GM19193 (cell line): Measurements from ENCODE around the gene GHR.

ENCODE experiments used
- POLR2A ChIP-seq: IDR thresholded peaks from 4 replicates; pipeline ENCODE4 v1.6.1; 2011; ENCODE audit not compliant: insufficient read depth, insufficient read length; ENCODE audit errors: extremely low read depth

Gene GHR

DNA sequence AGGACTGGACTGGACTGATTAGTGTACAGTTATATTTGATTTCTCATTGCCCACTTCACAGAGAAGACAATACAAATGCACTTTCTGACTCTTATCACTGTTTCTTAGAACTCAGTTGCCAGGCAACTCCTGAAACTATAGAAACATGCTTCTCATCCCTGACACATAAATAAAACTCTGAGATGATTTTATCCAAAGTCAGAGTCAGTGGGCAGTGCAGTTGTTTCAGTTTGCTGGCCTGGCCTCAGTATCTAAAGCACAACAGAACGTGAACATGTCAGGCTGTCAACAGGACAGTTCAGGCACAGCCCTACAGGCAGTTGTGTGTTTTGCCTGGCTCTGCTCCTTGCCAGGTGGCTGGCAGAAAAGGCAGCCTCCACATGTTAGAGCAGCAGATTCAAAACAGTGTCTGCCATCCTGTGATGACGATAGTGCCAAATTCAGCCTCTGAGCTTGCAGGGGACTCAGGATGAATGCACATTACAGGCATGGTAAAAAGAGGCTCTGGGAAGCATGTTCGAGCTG is 268.2 kb downstream of the GHR start:
- no peak for TF ChIP-seq POLR2A

DNA sequence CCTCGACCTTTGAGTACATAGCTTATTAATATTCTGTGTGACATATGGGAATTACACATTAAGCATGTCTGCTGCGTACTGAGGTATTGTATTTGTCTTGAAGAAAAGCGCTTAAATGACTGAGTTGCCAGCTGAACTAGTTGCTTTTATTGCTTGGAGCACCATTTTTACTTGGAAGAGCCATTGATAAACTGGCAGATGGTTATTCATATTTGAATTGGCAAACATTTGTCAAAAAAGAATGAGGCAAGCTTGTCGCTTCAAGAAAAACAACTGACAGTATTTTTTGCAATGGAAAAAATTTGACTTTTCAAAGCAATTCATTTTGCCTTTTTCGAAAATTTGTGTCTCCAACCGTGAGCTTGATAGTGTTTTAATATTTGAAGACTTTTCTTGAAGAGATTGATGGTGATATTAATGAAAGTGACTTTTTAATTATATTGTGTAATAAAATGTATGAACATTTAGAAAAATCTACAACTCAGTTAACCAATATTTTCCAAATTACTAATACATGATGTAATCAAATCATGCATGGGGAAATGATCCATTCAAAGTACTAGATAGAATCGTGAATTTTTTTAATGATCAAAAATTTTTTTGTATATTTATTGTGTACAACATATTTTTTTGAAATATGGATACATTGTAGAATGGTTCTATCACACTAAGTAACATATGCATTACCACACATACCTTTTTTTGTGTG is 278.3 kb downstream of the GHR start:
- TF ChIP-seq POLR2A = no peak

DNA sequence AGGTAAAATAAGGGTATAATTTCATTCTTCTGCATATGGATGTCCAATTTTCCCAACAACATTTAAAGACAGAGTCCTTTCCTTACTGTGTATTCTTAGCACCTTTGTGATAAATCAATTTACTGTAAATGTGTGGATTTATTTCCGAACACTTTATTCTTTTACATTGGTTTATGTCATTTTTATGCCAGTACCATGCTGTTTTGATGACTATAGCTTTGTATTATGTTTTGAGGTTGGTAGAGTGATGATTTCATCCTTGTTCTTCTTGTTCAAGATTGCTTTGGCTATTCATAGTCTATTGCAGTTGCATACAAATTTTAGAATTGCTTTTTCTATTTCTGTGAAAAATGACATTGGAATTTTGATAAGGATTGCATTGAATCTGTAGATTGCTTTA is 280.0 kb downstream of the GHR start:
- no peak for TF ChIP-seq POLR2A

DNA sequence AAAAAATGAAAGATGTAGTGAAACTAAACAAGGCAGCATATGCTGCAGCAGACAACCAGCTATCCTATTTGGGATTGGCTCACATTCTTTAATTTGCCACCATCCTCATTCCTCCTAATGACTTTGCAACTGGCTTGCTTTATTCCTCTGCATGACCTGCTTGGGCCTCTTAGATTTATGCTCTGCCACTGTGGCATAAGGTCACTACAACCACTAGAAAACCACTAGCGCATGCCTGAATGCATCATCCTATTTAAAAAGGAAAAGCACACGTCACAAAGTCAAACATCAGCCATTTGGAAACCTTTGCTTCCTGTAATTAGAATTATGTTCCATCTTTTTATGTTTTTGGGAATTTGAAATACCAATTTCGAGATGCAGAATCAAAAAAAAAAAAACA is 292.5 kb downstream of the GHR start:
- TF ChIP-seq POLR2A = no peak

DNA sequence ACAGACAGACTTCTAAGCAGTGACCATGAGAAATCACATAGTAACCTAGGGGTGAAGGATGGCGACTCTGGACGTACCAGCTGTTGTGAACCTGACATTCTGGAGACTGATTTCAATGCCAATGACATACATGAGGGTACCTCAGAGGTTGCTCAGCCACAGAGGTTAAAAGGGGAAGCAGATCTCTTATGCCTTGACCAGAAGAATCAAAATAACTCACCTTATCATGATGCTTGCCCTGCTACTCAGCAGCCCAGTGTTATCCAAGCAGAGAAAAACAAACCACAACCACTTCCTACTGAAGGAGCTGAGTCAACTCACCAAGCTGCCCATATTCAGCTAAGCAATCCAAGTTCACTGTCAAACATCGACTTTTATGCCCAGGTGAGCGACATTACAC is 295.4 kb downstream of the GHR start:
- TF ChIP-seq POLR2A = no peak

DNA sequence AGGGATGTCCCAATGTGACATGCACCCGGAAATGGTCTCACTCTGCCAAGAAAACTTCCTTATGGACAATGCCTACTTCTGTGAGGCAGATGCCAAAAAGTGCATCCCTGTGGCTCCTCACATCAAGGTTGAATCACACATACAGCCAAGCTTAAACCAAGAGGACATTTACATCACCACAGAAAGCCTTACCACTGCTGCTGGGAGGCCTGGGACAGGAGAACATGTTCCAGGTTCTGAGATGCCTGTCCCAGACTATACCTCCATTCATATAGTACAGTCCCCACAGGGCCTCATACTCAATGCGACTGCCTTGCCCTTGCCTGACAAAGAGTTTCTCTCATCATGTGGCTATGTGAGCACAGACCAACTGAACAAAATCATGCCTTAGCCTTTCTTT is 295.8 kb downstream of the GHR start:
- no peak for TF ChIP-seq POLR2A

DNA sequence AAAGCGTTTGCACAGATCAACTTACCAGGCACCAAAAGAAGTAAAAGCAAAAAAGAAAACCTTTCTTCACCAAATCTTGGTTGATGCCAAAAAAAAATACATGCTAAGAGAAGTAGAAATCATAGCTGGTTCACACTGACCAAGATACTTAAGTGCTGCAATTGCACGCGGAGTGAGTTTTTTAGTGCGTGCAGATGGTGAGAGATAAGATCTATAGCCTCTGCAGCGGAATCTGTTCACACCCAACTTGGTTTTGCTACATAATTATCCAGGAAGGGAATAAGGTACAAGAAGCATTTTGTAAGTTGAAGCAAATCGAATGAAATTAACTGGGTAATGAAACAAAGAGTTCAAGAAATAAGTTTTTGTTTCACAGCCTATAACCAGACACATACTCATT is 297.0 kb downstream of the GHR start:
- no peak for TF ChIP-seq POLR2A

DNA sequence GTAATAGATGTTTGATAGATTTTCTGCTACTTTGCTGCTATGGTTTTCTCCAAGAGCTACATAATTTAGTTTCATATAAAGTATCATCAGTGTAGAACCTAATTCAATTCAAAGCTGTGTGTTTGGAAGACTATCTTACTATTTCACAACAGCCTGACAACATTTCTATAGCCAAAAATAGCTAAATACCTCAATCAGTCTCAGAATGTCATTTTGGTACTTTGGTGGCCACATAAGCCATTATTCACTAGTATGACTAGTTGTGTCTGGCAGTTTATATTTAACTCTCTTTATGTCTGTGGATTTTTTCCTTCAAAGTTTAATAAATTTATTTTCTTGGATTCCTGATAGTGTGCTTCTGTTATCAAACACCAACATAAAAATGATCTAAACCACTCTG is 298.2 kb downstream of the GHR start:
- TF ChIP-seq POLR2A = no peak

DNA sequence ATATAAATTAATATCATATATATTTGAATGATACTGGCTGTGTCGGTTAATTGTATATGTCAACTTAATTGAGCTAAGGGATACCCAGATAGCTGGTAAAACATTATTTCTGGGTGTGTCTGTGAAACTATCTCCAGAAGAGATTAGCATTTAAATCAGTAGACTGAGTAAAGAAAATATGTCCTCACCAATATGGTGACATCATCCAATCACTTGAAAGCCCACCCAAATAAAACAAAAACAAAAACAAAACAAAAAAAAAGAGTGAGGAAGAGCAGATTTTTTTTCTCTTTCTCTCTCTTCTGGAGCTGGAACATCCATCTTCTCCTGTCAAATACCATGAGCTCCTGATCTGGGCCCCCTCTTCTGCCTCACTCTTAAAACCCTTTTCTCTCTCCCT is 317.7 kb downstream of the GHR start:
- no peak for TF ChIP-seq POLR2A

DNA sequence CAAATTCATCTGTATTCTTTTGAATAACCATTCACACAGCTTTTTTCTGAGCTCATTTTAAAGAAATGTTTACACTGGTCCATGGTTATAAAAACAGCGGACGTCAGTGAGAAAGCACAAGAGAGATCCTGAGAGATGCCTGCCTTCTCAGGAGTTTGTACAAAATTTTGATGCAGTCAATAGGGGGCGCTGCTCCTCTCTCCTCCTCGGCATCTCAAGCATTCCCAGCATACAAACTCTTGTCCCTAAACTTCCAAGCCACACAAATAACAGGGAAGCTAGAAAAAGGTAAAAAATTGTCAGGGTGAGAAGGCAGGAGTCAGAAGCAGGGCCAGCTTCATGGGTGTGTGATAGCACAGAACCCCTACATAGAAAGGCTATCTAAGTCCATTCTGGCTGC is 322.2 kb downstream of the GHR start:
- TF ChIP-seq POLR2A = no peak

DNA sequence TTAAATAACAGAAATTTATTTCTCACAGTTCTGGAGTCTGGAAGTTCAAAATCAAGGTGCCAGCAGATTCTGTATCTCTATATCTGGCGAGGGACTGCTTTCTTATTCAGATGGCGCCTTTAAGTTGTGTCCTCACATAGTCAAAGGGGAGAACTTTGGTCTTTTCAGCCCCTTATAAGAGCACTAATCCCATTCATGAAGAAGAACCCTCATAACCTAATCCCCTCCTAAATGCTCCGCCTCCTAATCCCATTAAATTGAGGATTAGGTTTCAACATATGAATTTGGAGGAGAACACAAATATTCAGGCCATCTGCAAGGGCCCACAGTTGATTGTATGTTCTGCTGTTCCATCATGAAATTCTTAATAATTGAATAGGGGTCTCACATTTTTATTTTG is 322.6 kb downstream of the GHR start:
- TF ChIP-seq POLR2A = no peak

DNA sequence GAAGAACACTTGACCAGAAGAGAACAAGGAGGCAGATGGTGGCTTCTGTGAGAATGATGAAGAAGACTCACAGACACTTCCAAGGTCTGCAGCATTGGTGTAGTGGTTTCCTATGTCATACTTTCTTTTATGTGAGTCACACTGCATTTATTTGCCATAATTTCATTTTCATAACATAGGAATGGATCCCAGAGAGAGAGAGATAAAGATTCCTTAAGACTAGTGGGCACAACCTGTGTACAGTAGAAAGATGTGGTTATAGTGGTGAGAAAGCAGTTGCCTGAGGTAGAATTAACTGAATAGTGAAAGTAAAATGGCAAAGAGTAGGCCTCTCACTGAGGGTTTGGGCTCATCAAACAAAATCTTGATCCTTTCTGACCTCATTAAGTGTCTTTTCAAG is 325.8 kb downstream of the GHR start:
- TF ChIP-seq POLR2A = no peak

DNA sequence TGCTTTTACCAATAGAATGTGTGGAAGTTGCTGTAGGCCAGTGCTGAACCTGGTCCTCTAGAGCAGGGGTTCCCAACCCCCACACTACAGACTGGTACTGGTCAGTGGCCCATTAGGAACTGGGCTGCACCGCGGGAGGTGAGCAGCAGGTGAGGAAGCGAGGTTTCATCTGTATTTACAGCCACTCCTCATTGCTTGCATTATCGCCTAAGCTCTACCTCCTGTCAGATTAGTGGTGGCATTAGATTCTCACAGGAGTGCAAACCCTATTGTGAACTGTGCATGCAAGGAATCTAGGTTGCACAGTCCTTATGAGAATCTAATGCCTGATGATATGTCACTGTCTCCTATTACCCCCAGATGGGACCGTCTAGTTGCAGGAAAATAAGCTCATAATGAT is 327.3 kb downstream of the GHR start:
- TF ChIP-seq POLR2A = no peak

DNA sequence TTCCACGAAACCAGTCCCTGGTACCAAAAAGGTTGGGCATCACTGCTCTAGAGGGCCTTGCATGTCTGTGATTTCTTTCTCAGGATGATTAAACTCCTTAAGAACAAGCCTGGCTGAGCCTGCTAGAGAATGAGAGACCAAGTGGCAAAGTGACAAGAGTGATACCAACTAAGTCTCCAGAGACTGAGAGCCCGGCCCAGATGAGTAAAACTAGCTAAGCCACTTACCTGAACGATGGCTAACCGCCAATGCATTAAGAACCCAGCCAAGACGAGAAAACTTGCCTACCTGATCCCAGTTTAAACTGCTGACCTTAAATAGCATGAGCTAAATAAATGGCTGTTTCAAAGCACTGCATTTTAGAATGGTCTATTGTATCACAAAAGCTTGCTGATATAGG is 327.8 kb downstream of the GHR start:
- no peak for TF ChIP-seq POLR2A

DNA sequence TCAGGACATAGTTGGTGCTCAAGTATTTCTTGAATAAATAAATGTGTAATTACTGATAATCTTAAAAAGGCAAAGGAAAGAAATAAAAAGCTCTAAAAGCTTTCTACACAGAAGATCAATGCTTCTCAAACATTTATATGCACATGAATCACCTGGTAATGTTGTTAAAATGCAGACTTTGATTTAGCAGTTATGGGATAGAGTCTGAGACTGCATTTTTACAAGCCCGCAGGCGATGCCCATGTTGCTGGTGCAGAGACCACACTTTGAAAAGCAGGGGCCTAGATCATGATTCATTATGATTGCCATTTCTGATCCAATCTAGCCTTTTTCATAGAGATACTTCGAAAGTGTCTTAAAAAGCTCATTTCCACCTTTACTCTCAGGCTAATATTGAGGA is 329.9 kb downstream of the GHR start:
- TF ChIP-seq POLR2A = no peak

DNA sequence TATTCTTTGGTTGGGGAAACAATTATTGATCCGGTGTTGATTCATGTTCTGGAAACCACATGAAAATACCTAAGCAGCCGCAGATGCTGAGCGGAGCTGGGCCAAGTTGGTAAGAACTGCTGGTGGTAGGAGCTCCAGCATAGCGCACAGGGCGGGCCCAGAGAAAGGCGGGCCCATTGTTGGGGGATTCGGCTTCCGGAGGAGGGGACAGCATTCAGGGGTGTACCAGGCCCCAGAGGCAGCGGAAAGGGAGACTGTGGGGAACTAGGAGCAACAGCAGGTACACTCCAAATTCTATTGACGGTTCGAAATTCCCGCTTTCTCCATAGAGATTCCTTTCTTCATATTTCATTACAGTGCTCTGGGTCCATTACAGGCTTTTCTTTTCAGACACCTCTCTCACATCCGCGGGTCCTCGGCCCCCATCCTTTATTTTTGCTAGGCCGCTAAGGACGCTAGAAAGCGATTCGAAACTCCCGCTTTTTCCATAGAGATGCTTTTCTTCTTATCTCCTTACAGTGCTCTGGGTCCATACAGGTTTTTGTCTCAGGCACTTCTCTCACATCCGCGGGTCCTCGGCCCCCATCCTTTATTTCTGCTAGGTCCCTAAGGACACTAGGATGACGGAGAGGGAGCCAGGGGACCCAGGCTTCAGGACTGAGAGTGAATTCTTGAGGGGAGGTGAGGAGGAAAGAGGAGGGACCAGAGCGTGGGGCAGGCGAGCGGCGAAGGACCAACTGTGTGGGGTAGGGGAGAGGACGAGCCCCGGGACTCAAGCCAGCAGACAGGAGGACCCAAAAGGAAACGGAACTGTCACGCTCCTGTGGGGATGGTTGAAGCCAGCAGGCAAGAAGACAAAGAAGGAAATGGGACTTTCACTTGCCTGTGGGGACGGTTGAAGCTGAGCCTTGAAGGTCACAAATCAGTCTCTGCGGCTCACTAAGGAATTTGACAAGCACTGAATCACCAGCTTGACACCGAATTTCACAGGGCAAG is 333.7 kb downstream of the GHR start, which contains the start of gene CCDC152:
Gene CCDC152 (plus strand): TSS at position 213 of the 996 bp plus-strand sequence. CDS start 2,304 bp downstream, outside the sequence.
- TF ChIP-seq POLR2A = no peak
